MM.1S (cell line): ENCODE data around the gene RPRD2.
"Not testable (repeated sequence)": the region's sequence is repeated elsewhere in the genome, so short reads cannot be mapped to it uniquely, and the experiment has no call there.

Experiments
- DNase-seq: peaks from one replicate; pipeline ENCODE4 v3.0.0-alpha.2; 2015
- H2AFZ ChIP-seq: fragments of 300-600 bp; sonication (generic); 2 replicates; pipeline ENCODE4 v1.6.0; 2016; ENCODE audit warnings: antibody characterized with exemption, low read length
- H3F3A ChIP-seq: fragments of 300-600 bp; sonication (generic); 2 replicates; pipeline ENCODE4 v1.6.1; 2016; ENCODE audit warnings: mild to moderate bottlenecking, antibody characterized with exemption, low read length, moderate library complexity, mixed read lengths; ENCODE audit not compliant: insufficient read depth
- H3K27ac ChIP-seq: fragments of 300-600 bp; sonication (generic); 2 replicates; pipeline ENCODE4 v1.5.1; 2016; ENCODE audit warnings: mild to moderate bottlenecking, low read length
- H3K27me3 ChIP-seq: fragments of 300-600 bp; sonication (generic); replicated peaks from 2 replicates; pipeline ENCODE4 v1.6.0; 2016; ENCODE audit warnings: low read length; ENCODE audit not compliant: insufficient read depth
- H3K36me3 ChIP-seq: fragments of 300-600 bp; sonication (generic); replicated peaks from 2 replicates; pipeline ENCODE4 v1.6.1; 2016; ENCODE audit warnings: mild to moderate bottlenecking, low read length, mixed read lengths; ENCODE audit not compliant: insufficient read depth
- H3K4me1 ChIP-seq: fragments of 300-600 bp; sonication (generic); 2 replicates; pipeline ENCODE4 v1.6.1; 2016; ENCODE audit warnings: low read length, mixed read lengths
- H3K4me2 ChIP-seq: fragments of 300-600 bp; sonication (generic); 2 replicates; pipeline ENCODE4 v1.6.0; 2016; ENCODE audit warnings: low read depth, low read length
- H3K4me3 ChIP-seq: fragments of 300-600 bp; sonication (generic); 2 replicates; pipeline ENCODE4 v1.5.1; 2016; ENCODE audit warnings: low read length, mixed read lengths
- H3K79me2 ChIP-seq: fragments of 300-600 bp; sonication (generic); 2 replicates; pipeline ENCODE4 v1.6.1; 2016; ENCODE audit warnings: mixed run types, low read length, mixed read lengths
- H3K9ac ChIP-seq: fragments of 300-600 bp; sonication (generic); 2 replicates; pipeline ENCODE4 v1.6.1; 2016; ENCODE audit warnings: low read length, mixed read lengths
- H3K9me2 ChIP-seq: fragments of 300-600 bp; sonication (generic); replicated peaks from 2 replicates; pipeline ENCODE4 v1.6.1; 2016; ENCODE audit warnings: mild to moderate bottlenecking, low read length, mixed read lengths; ENCODE audit not compliant: insufficient read depth
- H3K9me3 ChIP-seq: fragments of 300-600 bp; sonication (generic); replicated peaks from 2 replicates; pipeline ENCODE4 v1.6.1; 2016; ENCODE audit warnings: mild to moderate bottlenecking, low read length, mixed read lengths; ENCODE audit not compliant: insufficient read depth
- H4K20me1 ChIP-seq: fragments of 300-600 bp; sonication (generic); 2 replicates; pipeline ENCODE4 v1.6.1; 2016; ENCODE audit warnings: mild to moderate bottlenecking, low read length, moderate library complexity, mixed read lengths; ENCODE audit not compliant: insufficient read depth
- EZH2 ChIP-seq: fragments of 300-600 bp; sonication (generic); optimal IDR thresholded peaks from 2 replicates; pipeline ENCODE3; 2017; ENCODE audit warnings: low read depth, mild to moderate bottlenecking, antibody characterized with exemption, low read length, mixed read lengths
- EZH2phosphoT487 ChIP-seq: fragments of 300-600 bp; sonication (generic); IDR thresholded peaks from 2 replicates; pipeline ENCODE4 v1.6.1; 2018; ENCODE audit warnings: antibody characterized with exemption, low read length
- TF ChIP-seq, protein P1 (sequence below): fragments of 300-600 bp; sonication (generic); IDR thresholded peaks from 2 replicates; pipeline ENCODE4 v1.5.1; 2016; ENCODE audit warnings: antibody characterized with exemption, low read length, mixed read lengths

RPRD2 gene

DNA sequence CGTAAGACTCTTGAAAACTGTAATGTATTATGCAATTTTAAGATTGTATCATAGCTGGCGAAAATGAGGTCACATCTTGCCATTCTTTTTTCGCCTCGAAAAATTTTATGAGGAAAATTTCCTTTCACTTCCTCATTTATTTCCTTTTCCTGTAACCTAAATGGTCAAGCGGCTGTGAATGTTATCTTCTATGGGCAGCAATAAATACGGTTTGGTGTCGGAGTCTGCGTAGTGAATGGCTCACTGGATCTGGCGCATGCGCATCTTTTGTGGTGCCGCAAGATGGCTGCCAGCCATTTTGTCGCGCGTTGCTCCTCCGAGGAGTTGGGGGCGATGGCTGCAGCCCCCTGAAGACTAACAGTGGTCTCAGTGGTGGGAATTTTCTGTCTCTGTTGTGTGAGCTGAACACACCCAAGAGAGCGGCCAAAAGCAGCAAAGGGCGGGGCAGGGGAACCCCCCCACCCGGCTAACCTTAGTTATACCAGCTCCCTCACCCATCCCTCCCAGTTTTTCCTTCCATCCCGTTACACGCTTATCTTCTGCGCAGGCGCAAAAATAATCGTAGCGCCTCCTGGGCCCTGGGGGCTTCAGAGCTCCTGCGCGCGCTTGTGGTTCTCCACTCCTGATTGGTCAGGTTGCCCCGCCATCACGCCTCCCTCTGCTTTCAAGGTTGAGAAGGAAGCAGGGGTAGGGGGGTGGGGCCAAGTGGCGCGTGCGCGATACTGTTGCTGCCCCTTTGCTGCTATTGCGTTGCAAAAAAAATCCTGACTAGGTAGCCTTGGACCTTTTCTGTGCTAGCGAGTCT, at the start of gene RPRD2:
RPRD2 (plus strand) TSS at position 722 of the 805 bp plus-strand sequence. CDS start 568 bp downstream, outside the sequence.
- H3K4me3 ChIP-seq, result peak within 1 kb of the TSS; percentile 75
- peak within 1 kb of the TSS; percentile 76 for H2AFZ ChIP-seq
- H3F3A ChIP-seq, result peaks cover 28% of the 10 kb centered on the region
- H3K9ac ChIP-seq, result peak within 1 kb of the TSS; percentile 85
- H3K79me2 ChIP-seq, result peaks cover 44% of the 10 kb centered on the region
- DNase-seq, result peak; percentile 100
- peak within 1 kb of the TSS; percentile 90 for H3K4me2 ChIP-seq
- H3K4me1 ChIP-seq, result peaks cover 14% of the 10 kb centered on the region
- H3K36me3 ChIP-seq, result no peaks in the 10 kb centered on the region
- H3K9me2 ChIP-seq, result no peaks in the 10 kb centered on the region
- H4K20me1 ChIP-seq, result 0 out of 2 replicates have a peak, but pooled peaks cover 6% of the 10 kb centered on the region
- peak within 1 kb of the TSS; percentile 90 for H3K27ac ChIP-seq
- no peaks in the 10 kb centered on the region for H3K27me3 ChIP-seq
- TF ChIP-seq EZH2 (no peak), EZH2phosphoT487 (no peak)
- TF ChIP-seq, protein P1, sequence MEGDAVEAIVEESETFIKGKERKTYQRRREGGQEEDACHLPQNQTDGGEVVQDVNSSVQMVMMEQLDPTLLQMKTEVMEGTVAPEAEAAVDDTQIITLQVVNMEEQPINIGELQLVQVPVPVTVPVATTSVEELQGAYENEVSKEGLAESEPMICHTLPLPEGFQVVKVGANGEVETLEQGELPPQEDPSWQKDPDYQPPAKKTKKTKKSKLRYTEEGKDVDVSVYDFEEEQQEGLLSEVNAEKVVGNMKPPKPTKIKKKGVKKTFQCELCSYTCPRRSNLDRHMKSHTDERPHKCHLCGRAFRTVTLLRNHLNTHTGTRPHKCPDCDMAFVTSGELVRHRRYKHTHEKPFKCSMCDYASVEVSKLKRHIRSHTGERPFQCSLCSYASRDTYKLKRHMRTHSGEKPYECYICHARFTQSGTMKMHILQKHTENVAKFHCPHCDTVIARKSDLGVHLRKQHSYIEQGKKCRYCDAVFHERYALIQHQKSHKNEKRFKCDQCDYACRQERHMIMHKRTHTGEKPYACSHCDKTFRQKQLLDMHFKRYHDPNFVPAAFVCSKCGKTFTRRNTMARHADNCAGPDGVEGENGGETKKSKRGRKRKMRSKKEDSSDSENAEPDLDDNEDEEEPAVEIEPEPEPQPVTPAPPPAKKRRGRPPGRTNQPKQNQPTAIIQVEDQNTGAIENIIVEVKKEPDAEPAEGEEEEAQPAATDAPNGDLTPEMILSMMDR, result no peak
- no peaks in the 10 kb centered on the region for H3K9me3 ChIP-seq

DNA sequence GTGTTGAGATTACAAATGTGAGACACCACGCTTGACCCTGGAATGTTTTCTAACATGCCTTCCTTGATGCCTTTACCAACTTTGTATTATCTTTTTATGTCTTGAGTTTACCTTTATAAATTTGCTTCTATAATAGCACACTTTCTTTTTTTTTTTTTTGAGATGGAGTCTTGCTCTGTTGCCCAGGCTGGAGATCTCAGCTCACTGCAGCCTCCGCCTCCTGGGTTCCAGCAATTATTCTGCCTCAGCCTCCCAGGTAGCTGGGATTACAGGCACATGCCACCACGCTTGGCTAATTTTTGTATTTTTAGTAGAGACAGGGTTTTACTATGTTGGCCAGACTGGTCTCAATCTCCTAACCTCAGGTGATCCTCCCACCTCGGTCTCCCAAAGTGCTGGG, 49.3 kb upstream of the RPRD2 start:
- not testable (repeated sequence) for H3K9me3 ChIP-seq, H3K4me2 ChIP-seq, H3K27ac ChIP-seq

DNA sequence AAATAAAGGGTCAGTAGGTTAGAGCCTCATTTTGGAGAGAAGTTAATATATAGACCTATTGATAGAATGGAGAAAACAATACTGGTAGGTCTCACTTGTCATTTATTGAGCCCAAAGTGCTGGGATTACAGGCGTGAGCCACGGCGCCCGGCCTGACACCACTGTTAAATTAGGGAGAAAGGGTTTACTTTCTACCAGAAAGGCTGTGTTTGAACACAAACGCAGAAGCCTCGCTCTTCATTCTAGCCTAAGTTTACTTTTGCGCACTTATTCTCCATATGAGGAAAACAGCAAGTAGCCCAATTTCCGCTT, 43.3 kb upstream of the RPRD2 start:
- H3K4me2 ChIP-seq, result peak overlapping the region; percentile 55; the same call in 1 of the 2 replicates
- no peaks in the 10 kb centered on the region for H3F3A ChIP-seq
- H3K4me3 ChIP-seq, result peak overlapping the region; percentile 95
- no peaks in the 10 kb centered on the region for H3K9me3 ChIP-seq
- H3K79me2 ChIP-seq, result peaks cover 43% of the 10 kb centered on the region
- H4K20me1 ChIP-seq, result no peaks in the 10 kb centered on the region
- no peak for DNase-seq
- peak overlapping the region; percentile 84; the same call in 1 of the 2 replicates for H3K9ac ChIP-seq
- H3K27me3 ChIP-seq, result no peaks in the 10 kb centered on the region
- H3K4me1 ChIP-seq, result peaks cover 6% of the 10 kb centered on the region
- peaks cover 5% of the 10 kb centered on the region; the same call in 1 of the 2 replicates for H3K36me3 ChIP-seq
- H3K27ac ChIP-seq, result no peak overlapping the region; the same call in 1 of the 2 replicates
- peak overlapping the region; percentile 93 for H2AFZ ChIP-seq
- TF ChIP-seq EZH2, result no peak
- TF ChIP-seq, protein P1, result no peak
- TF ChIP-seq EZH2phosphoT487, result no peak
- no peaks in the 10 kb centered on the region for H3K9me2 ChIP-seq

More for the DNA sequence above, 49.3 kb upstream of the RPRD2 start:
- H4K20me1 ChIP-seq, H2AFZ ChIP-seq, H3K27me3 ChIP-seq, DNase-seq, H3K4me3 ChIP-seq, H3K36me3 ChIP-seq, H3K9ac ChIP-seq, H3K9me2 ChIP-seq, H3K4me1 ChIP-seq, H3K79me2 ChIP-seq, H3F3A ChIP-seq: not testable (repeated sequence)

DNA sequence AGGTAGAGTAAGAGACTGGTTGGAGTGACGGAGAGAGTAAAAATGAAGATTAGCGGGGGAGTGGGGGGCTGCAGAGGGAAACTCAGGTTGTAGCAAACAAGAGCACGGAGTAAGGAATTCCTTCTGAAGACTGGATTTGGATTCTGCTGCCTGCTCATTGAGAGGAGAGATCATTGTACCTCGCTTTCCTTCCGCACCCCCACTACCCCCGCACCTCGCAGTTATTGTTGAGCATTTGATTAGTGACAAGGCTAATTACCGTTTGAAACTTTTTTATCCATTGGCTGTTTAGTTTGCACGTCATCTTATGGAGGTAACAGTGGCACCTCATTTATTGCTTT, 42.2 kb upstream of the RPRD2 start:
- H3K4me3 ChIP-seq, result peak overlapping the region; percentile 95
- no peaks in the 10 kb centered on the region for H4K20me1 ChIP-seq
- peak overlapping the region; percentile 52; the same call in 1 of the 2 replicates for H3K27ac ChIP-seq
- H3F3A ChIP-seq, result no peaks in the 10 kb centered on the region
- H3K27me3 ChIP-seq, result no peaks in the 10 kb centered on the region
- H3K9ac ChIP-seq, result peak overlapping the region; percentile 84
- no peaks in the 10 kb centered on the region for H3K9me3 ChIP-seq
- peaks cover 9% of the 10 kb centered on the region; the same call in 1 of the 2 replicates for H3K36me3 ChIP-seq
- DNase-seq, result no peak
- H2AFZ ChIP-seq, result peak overlapping the region; percentile 93
- TF ChIP-seq EZH2phosphoT487 (no peak), EZH2 (no peak)
- TF ChIP-seq, protein P1, result no peak
- H3K4me2 ChIP-seq, result peak overlapping the region; percentile 75
- H3K9me2 ChIP-seq, result no peaks in the 10 kb centered on the region
- H3K4me1 ChIP-seq, result peaks cover 6% of the 10 kb centered on the region
- peaks cover 54% of the 10 kb centered on the region for H3K79me2 ChIP-seq
